Kidney (tissue), 14 donors: ENCODE results near the gene SELENOI. TPM values are rescaled to one million over a fixed set of nuclear protein-coding genes. Genes with fewer than 3 reads are reported as not detected.

Source experiments
- DNase-seq, 5 donors: peaks; one replicate each; pipeline ENCODE4 v3.0.0-alpha.2; 2013 to 2020
- FAIRE-seq: peaks from 2 replicates; lab custom pipeline; 2012; peaks lifted over from hg19 to GRCh38; lab: Jason Lieb, UNC
- H3K27ac ChIP-seq, 2 donors: one replicate each; pipeline ENCODE4 v1.7.0; 2013; ENCODE audit warnings: low read depth in 2 of 2, low read length in 2 of 2, inconsistent platforms in 1 of 2
- H3K27me3 ChIP-seq: one replicate; pipeline ENCODE4 v1.7.1; 2013; ENCODE audit warnings: low read length, inconsistent platforms; ENCODE audit not compliant: control insufficient read depth, insufficient read depth
- H3K36me3 ChIP-seq, 3 donors: one replicate each; pipeline versions ENCODE4 v1.7.0 to v1.7.1; 2013; ENCODE audit warnings: low read length in 3 of 3, control low read depth in 1 of 3, inconsistent platforms in 1 of 3; ENCODE audit not compliant: insufficient read depth in 3 of 3, control insufficient read depth in 2 of 3
- H3K4me1 ChIP-seq, 3 donors: one replicate each; pipeline versions ENCODE4 v1.7.0 to v1.7.1; 2013; ENCODE audit warnings: low read length in 3 of 3, inconsistent platforms in 1 of 3, low read depth in 1 of 3; ENCODE audit not compliant: control insufficient read depth in 2 of 3, insufficient read depth in 2 of 3
- H3K4me3 ChIP-seq, 3 donors: one replicate each; pipeline versions ENCODE4 v1.7.0 to v1.8.1; 2013; ENCODE audit warnings: low read length in 3 of 3, control low read depth in 1 of 3, inconsistent platforms in 1 of 3
- H3K9ac ChIP-seq, 3 donors: one replicate each; pipeline versions ENCODE4 v1.7.0 to v1.7.1; 2013; ENCODE audit warnings: low read length in 3 of 3, control low read depth in 1 of 3, inconsistent platforms in 1 of 3
- H3K9me3 ChIP-seq, 3 donors: one replicate each; pipeline versions ENCODE4 v1.7.0 to v1.7.1; 2013; ENCODE audit warnings: low read length in 3 of 3, control low read depth in 1 of 3, inconsistent platforms in 1 of 3; ENCODE audit not compliant: control insufficient read depth in 2 of 3, insufficient read depth in 1 of 3
- CTCF ChIP-seq: IDR thresholded peaks from 3 replicates; pipeline ENCODE4 v1.5.1; 2012; ENCODE audit warnings: mild to moderate bottlenecking, moderate library complexity, borderline replicate concordance; ENCODE audit not compliant: insufficient read depth; ENCODE audit errors: extremely low read depth
- intact Hi-C: fragments of 100-400 bp; cut with DNase I; formaldehyde crosslinking; loops from one replicate; pipeline ENCODE4 v1.11.1; 2022
- polyA plus RNA-seq: library from polyadenylated mRNA; stranded (reverse); fragments of 350-450 nt; fragmentation: Illumina TruSeq; extraction: RNeasy Lipid Tissue Mini Kit (QIAGEN cat#74804); gene quantifications from one replicate; pipeline ENCODE4 v1.2.3, GENCODE V29; 2014; ENCODE audit warnings: low read depth, low replicate concordance; ENCODE audit not compliant: insufficient read depth
- total RNA-seq: library from RNA; stranded (reverse); fragmentation: NEBNext Ultra II Directional; extraction: Animal tissue kit (Norgen Biotek cat#: 25700); gene quantifications from one replicate; pipeline ENCODE4 v1.2.1, GENCODE V29; 2021
- donor health status: control.
- donor health status: control.
- donor health status: control.
- donor health status: control.
- donor health status: control.
- donor health status: DM: yes; HTN: yes; CAD: no.
- donor health status: Normal renal cell carcinoma (clear cell type).

The SELENOI gene
- total and polyA plus RNA-seq, 2 donors from 2014 or later = 5.3 to 23.7 TPM

- no peaks in the 10 kb centered on the region for H3K36me3 ChIP-seq
- FAIRE-seq (no peak), DNase-seq (no peak)
- H3K4me1 ChIP-seq = peaks cover 0 to 18% (median 5%) of the 10 kb centered on the region in 3 donors
- no peak for TF ChIP-seq CTCF
- intact Hi-C loops = no loop called here
- no peaks in the 10 kb centered on the region for H3K27me3 ChIP-seq
- peak overlapping the region in 1 of 2 donors; percentile 57 for H3K27ac ChIP-seq
- H3K4me3 ChIP-seq = peak overlapping the region; percentile 74 to 95 (median 85)
- peak overlapping the region; percentile 66 to 100 (median 82) for H3K9ac ChIP-seq
- H3K9me3 ChIP-seq = no peaks in the 10 kb centered on the region
Observed at GRCh38 chr2:26347286-26347865, 1.4 kb downstream of the SELENOI start.

- Histone ChIP-seq H3K4me1 (peaks cover 0 to 10% (median 5%) of the 10 kb centered on the region in 3 donors), H3K36me3 (no peaks in the 10 kb centered on the region), H3K9me3 (no peaks in the 10 kb centered on the region), H3K9ac (no peak overlapping the region), H3K27ac (no peak overlapping the region), H3K27me3 (no peaks in the 10 kb centered on the region), H3K4me3 (no peak overlapping the region)
- TF ChIP-seq CTCF = no peak
- FAIRE-seq = no peak
- no peak for DNase-seq
- intact Hi-C loops = no loop called here
Observed at GRCh38 chr2:26349690-26350089, 3.7 kb downstream of the SELENOI start.

DNA sequence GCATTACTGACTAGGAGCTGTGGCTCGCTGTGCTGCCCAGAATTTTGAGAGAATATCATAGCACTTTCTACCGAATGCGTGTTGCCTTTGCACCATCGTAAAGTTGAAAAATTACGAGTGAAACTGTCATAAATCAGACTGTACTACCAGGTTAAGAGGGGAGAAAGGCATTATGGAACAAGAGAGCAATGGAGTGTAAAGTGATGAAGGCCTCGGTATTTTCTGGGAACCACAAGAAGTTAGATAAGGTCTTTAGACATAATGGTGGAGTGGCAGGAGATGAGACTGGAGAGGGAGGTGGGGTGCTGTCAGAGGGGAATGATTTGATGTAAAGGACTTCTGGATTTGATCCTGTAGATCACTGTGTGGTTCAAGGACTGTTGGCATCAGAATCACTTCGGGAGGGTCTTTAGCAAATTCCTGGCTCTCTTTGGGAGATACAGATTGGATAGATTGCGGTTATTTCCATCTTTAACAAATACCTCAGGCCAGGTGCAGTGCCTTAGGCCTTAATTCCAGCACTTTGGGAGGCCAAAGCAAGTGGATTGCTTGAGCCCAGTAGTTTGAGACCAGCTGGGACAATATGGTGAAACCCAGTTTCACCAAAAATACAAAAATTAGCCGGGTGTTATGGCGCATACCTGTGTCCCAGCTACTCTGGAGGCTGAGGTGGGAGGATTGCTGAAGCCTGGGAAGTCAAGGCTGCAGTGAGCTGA lies 5.6 kb downstream of the SELENOI start:
- H3K27ac ChIP-seq = no peak overlapping the region
- H3K9ac ChIP-seq = no peak overlapping the region
- intact Hi-C loops = no loop called here
- no peak for TF ChIP-seq CTCF
- no peak overlapping the region for H3K4me3 ChIP-seq
- no peak for FAIRE-seq
- H3K27me3 ChIP-seq = no peaks in the 10 kb centered on the region
- H3K4me1 ChIP-seq = peaks cover 3 to 8% (median 5%) of the 10 kb centered on the region in 3 donors
- H3K36me3 ChIP-seq = no peaks in the 10 kb centered on the region
- no peak for DNase-seq
- H3K9me3 ChIP-seq = no peaks in the 10 kb centered on the region
